Hepatocyte (in vitro differentiated cells): ENCODE results near the gene CFAP73. TPM values are rescaled to one million over a fixed set of nuclear protein-coding genes. Genes with fewer than 3 reads are reported as not detected.
"Not testable (repeated sequence)": the region's sequence is repeated elsewhere in the genome, so short reads cannot be mapped to it uniquely, and the experiment has no call there.

Experiments used
- DNase-seq: peaks from one replicate; pipeline ENCODE4 v3.0.0-alpha.2; 2016; ENCODE audit warnings: low spot score
- H2AFZ ChIP-seq: fragments of 200-600 bp; sonication (generic); 2 replicates; pipeline ENCODE4 v1.6.0; 2016; ENCODE audit warnings: antibody characterized with exemption, mild to moderate bottlenecking
- H3K27ac ChIP-seq: fragments of 200-600 bp; sonication (generic); 2 replicates; pipeline ENCODE4 v1.5.1; 2016; ENCODE audit warnings: mild to moderate bottlenecking
- H3K27me3 ChIP-seq: fragments of 200-600 bp; sonication (generic); 2 replicates; pipeline ENCODE4 v1.6.1; 2016
- H3K36me3 ChIP-seq: fragments of 200-600 bp; sonication (generic); replicated peaks from 2 replicates; pipeline ENCODE4 v1.5.1; 2016; ENCODE audit warnings: low read depth; ENCODE audit not compliant: insufficient read depth
- H3K4me1 ChIP-seq: fragments of 200-600 bp; sonication (generic); 2 replicates; pipeline ENCODE4 v1.5.1; 2016; ENCODE audit warnings: mild to moderate bottlenecking, moderate library complexity; ENCODE audit not compliant: insufficient read depth
- H3K4me2 ChIP-seq: fragments of 200-600 bp; sonication (generic); 2 replicates; pipeline ENCODE4 v1.6.0; 2016
- H3K4me3 ChIP-seq: fragments of 200-600 bp; sonication (generic); 2 replicates; pipeline ENCODE4 v1.5.1; 2016; ENCODE audit warnings: mild to moderate bottlenecking
- H3K79me2 ChIP-seq: fragments of 200-600 bp; sonication (generic); 2 replicates; pipeline ENCODE4 v1.6.0; 2017; ENCODE audit warnings: mild to moderate bottlenecking
- H3K9me2 ChIP-seq: fragments of 200-600 bp; sonication (generic); replicated peaks from 2 replicates; pipeline ENCODE4 v1.6.0; 2017; ENCODE audit warnings: mild to moderate bottlenecking; ENCODE audit not compliant: insufficient read depth
- H3K9me3 ChIP-seq: fragments of 200-600 bp; sonication (generic); 2 replicates; pipeline ENCODE4 v1.5.1; 2016; ENCODE audit warnings: low read depth, mild to moderate bottlenecking
- H4K20me1 ChIP-seq: fragments of 200-600 bp; sonication (generic); 2 replicates; pipeline ENCODE4 v1.6.0; 2016; ENCODE audit warnings: mild to moderate bottlenecking; ENCODE audit not compliant: insufficient read depth, poor library complexity, severe bottlenecking
- EZH2 ChIP-seq: fragments of 200-600 bp; sonication (generic); IDR thresholded peaks from 2 replicates; pipeline ENCODE4 v1.6.1; 2016; ENCODE audit warnings: antibody characterized with exemption, mild to moderate bottlenecking, borderline replicate concordance
- EZH2phosphoT487 ChIP-seq: fragments of 200-600 bp; sonication (generic); IDR thresholded peaks from one replicate; pipeline ENCODE4 v1.6.1; 2018; ENCODE audit warnings: antibody characterized with exemption, mild to moderate bottlenecking, low read depth, moderate library complexity; ENCODE audit not compliant: unreplicated experiment, severe bottlenecking
- WGBS: methylation state at CpG from one replicate; pipeline ENCODE4 v1.1.6; 2016; ENCODE audit warnings: low lambda C conversion rate; ENCODE audit errors: missing lambda C conversion rate; 5-methylcytosine and 5-hydroxymethylcytosine counted together
- polyA plus RNA-seq: library from polyadenylated mRNA; unstranded; fragments of >200 nt; fragmentation: Nextera tagmentation; extraction: Ambion mirVana; gene quantifications from 2 replicates; pipeline ENCODE4 v1.2.1, GENCODE V29; 2016
- total RNA-seq: library from RNA; depleted of rRNA; stranded (reverse); fragments of >200 nt; gene quantifications from 2 replicates; pipeline ENCODE4 v1.2.3, GENCODE V29; 2014
- TF ChIP-seq, protein P1 (sequence below): fragments of 200-600 bp; sonication (generic); IDR thresholded peaks from 2 replicates; pipeline ENCODE4 v1.5.1; 2016; ENCODE audit warnings: antibody characterized with exemption, mild to moderate bottlenecking; ENCODE audit not compliant: poor library complexity

Gene CFAP73
- total and polyA plus RNA-seq, 2 experiments from 2014 or later, result not detected

DNA sequence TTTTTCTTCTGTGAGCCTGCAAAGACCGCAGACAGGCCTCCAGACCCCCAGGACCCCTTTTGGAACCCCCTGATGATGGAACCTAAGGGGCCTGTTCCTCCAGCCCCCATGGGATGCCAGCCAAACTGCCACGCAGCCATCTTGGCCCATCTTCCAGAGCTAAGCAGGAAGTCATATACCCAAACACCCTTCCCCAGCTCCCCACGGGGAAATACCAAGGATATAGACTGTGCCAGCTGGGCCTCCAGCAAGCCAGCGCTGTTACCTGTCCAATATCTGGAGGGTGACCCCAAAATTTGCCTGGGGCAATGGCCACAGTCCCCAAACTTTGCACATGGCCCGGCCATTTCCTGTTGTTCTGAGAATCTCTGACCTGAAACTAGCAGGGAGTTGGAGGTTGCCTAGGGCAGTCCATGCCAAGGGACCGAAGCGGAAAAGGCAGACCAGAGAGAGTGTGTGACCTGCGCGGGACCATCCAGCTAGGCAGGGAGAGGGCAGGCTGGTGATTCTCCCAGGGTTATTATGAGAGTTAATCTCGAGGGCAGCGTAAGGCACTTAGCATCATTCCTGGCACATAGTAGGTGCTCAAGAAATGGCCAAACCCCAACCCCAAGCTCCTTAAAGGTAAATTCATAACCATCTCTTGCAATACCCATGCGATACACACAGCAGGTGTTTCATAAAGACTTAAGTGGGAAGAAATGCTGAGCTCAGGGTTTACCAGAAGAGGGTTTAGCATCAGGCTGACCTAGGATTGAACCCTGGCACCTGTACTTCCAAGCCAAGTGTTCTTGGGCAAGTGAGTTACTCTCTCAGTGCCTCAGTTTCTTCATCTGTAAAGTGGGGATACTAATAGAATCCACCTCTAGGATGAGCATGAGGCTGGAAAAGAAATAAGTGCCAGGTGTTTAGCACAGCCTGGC lies 11.4 kb upstream of the CFAP73 start:
- H3K27me3 ChIP-seq, result peaks cover 29% of the 10 kb centered on the region
- no peaks in the 10 kb centered on the region for H3K9me3 ChIP-seq
- TF ChIP-seq EZH2 (no peak), EZH2phosphoT487 (no peak)
- TF ChIP-seq, protein P1, sequence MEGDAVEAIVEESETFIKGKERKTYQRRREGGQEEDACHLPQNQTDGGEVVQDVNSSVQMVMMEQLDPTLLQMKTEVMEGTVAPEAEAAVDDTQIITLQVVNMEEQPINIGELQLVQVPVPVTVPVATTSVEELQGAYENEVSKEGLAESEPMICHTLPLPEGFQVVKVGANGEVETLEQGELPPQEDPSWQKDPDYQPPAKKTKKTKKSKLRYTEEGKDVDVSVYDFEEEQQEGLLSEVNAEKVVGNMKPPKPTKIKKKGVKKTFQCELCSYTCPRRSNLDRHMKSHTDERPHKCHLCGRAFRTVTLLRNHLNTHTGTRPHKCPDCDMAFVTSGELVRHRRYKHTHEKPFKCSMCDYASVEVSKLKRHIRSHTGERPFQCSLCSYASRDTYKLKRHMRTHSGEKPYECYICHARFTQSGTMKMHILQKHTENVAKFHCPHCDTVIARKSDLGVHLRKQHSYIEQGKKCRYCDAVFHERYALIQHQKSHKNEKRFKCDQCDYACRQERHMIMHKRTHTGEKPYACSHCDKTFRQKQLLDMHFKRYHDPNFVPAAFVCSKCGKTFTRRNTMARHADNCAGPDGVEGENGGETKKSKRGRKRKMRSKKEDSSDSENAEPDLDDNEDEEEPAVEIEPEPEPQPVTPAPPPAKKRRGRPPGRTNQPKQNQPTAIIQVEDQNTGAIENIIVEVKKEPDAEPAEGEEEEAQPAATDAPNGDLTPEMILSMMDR, result no peak
- H4K20me1 ChIP-seq, result no peaks in the 10 kb centered on the region
- no peak overlapping the region for H3K4me3 ChIP-seq
- 92% methylated on average over 12 of the region's 12 CpGs for WGBS
- H3K79me2 ChIP-seq, result no peaks in the 10 kb centered on the region
- H3K4me1 ChIP-seq, result no peaks in the 10 kb centered on the region
- no peak overlapping the region for H2AFZ ChIP-seq
- H3K4me2 ChIP-seq, result no peak overlapping the region
- no peak for DNase-seq
- no peaks in the 10 kb centered on the region for H3K36me3 ChIP-seq
- no peak overlapping the region for H3K27ac ChIP-seq
- no peaks in the 10 kb centered on the region for H3K9me2 ChIP-seq

DNA sequence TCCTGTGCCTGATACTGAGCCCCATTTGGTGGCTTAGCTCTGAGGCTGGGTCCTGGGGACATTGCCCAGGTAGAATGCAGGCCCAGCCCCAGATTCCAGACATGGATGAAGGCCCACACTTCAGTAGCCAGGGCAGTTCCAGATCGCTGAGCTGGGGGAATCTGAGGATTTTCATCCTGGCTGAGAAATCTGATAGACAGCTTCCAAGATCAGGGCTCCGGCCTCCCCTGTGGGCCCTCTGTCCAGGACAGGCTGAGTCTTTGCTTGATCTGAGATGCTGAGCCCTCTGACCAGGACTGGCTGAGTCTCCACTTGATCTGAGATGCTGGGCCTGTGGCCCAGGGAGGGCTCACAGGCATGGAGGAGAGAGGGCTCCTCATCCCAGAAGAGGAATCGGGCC lies 10.7 kb upstream of the CFAP73 start:
- DNase-seq, result no peak
- Histone ChIP-seq H3K9me3 (no peaks in the 10 kb centered on the region), H3K79me2 (no peaks in the 10 kb centered on the region), H4K20me1 (no peaks in the 10 kb centered on the region), H3K4me2 (no peak overlapping the region), H2AFZ (no peak overlapping the region), H3K4me1 (no peaks in the 10 kb centered on the region), H3K27ac (no peak overlapping the region), H3K4me3 (no peak overlapping the region), H3K9me2 (no peaks in the 10 kb centered on the region), H3K36me3 (no peaks in the 10 kb centered on the region), H3K27me3 (peaks cover 25% of the 10 kb centered on the region)
- 68% methylated on average over 3 of the region's 3 CpGs for WGBS
- TF ChIP-seq EZH2 (no peak), EZH2phosphoT487 (no peak)
- TF ChIP-seq, protein P1, result no peak

DNA sequence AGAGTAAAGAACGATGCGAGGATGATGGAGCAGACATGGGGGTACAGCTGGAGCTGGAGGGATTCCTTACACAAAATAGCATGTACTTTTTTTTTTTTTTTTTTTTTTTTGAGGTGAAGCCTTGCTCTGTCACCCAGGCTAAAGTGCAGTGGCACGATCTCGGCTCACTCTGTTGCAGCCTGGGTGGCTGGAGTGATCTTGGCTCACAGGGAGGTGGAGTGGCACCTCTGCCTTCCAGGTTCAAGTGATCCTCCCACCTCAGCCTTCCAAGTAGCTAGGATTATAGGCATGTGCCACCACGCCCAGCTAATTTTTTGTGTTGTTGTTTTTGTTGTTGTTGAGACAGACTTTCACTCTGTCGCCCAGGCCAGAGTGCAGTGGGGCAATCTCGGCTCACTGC lies 8.8 kb upstream of the CFAP73 start:
- no peak overlapping the region for H2AFZ ChIP-seq
- no peaks in the 10 kb centered on the region for H3K4me1 ChIP-seq
- H3K9me3 ChIP-seq, result no peaks in the 10 kb centered on the region
- H3K27ac ChIP-seq, result no peak overlapping the region
- no peaks in the 10 kb centered on the region for H3K79me2 ChIP-seq
- no peaks in the 10 kb centered on the region for H4K20me1 ChIP-seq
- TF ChIP-seq EZH2phosphoT487, result no peak
- TF ChIP-seq, protein P1, result no peak
- TF ChIP-seq EZH2, result no peak
- 86% methylated on average over 7 of the region's 7 CpGs for WGBS
- H3K4me2 ChIP-seq, result no peak overlapping the region
- H3K27me3 ChIP-seq, result peaks cover 13% of the 10 kb centered on the region
- H3K9me2 ChIP-seq, result no peaks in the 10 kb centered on the region
- DNase-seq, result no peak
- H3K36me3 ChIP-seq, result no peaks in the 10 kb centered on the region
- H3K4me3 ChIP-seq, result no peak overlapping the region

DNA sequence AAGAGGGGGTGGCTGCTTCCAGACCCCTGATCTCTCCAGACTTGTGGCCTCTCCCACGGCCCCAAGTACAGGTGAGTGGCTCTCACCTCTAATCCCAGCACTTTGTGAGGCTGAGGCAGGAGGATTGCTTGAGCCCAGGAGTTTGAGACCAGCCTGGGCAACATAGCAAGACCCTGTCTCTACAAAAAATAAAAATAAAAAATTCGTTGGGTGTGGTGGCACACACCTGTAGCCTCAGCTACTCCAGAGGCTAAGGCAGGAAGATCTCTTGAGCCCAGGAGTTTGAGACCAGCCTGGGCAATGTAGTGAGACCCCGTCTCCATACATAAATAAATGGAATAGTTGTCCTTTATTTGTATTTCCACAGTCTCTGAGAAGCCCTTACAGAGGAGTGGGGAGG lies 7.8 kb upstream of the CFAP73 start:
- not testable (repeated sequence) for H3K9me2 ChIP-seq, DNase-seq, H2AFZ ChIP-seq, H3K36me3 ChIP-seq, H3K4me2 ChIP-seq, H3K27ac ChIP-seq, H4K20me1 ChIP-seq, H3K27me3 ChIP-seq, H3K4me1 ChIP-seq, H3K79me2 ChIP-seq, H3K9me3 ChIP-seq, H3K4me3 ChIP-seq
- 75% methylated on average over 3 of the region's 3 CpGs for WGBS
